ENCODE results near the gene ZNF280C.
"Not testable (repeated sequence)": the region's sequence is repeated elsewhere in the genome, so short reads cannot be mapped to it uniquely, and the experiment has no call there.

Gene ZNF280C

DNA sequence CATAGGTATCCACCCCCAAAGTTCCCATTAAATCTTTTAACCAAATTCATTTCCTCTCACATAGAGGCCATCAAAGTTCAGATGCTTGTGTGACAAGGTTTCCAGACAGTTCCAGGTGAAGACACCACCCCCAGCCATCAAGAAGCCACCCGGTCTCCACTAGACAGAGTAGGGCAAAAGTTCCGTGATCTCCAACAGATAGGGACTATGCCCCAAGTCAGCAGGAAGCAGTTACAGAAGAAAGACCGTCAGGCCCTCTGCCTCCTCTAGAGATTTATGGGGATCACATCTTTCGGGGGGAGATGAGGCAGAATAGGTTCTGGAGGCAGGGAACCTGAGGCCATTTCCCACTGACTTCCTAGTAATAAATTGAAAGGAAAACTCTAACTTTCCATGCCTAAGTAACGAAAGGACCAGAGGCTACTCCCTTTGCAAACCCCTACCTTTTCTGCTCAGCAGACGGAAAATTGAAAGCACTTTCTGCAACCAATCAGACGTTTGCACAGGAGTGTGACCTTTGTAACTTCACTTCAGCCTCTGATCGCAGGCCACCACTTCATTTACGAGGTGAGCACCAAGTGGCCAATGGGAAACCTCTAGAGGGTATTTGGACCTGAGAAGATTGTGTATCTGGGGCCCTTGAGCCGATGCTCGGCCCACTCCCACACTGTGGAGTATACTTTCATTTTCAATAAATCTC, 18.5 kb upstream of the ZNF280C start:
- Histone ChIP-seq H3K4me3 (ENCODE audit: low read depth, low read length) (no peak overlapping the region), H3K27me3 (ENCODE audit: control insufficient read depth, insufficient read depth, low read length) (no peaks in the 10 kb centered on the region), H3K9ac (ENCODE audit: low read length) (no peak overlapping the region), H3K27ac (ENCODE audit: low read depth, low read length) (no peak overlapping the region), H3K9me3 (ENCODE audit: control insufficient read depth, insufficient read depth, low read depth, low read length) (peaks cover 21% of the 10 kb centered on the region; the same call in 1 of the 2 replicates), H3K36me3 (ENCODE audit: control insufficient read depth, insufficient read depth, low read length) (no peaks in the 10 kb centered on the region; the same call in 1 of the 2 replicates), H3K4me1 (ENCODE audit: control insufficient read depth, insufficient read depth, low read length) (no peaks in the 10 kb centered on the region; the same call in 1 of the 2 replicates)

GRCh38 chrX:130285710-130286109, 17.0 kb upstream of the ZNF280C start:
- Histone ChIP-seq H3K9ac (ENCODE audit: low read length) (no peak overlapping the region), H3K4me1 (ENCODE audit: control insufficient read depth, insufficient read depth, low read length) (peaks cover 13% of the 10 kb centered on the region), H3K27ac (ENCODE audit: low read depth, low read length) (no peak overlapping the region), H3K9me3 (ENCODE audit: control insufficient read depth, insufficient read depth, low read depth, low read length) (peaks cover 17% of the 10 kb centered on the region; the same call in 1 of the 2 replicates), H3K36me3 (ENCODE audit: control insufficient read depth, insufficient read depth, low read length) (no peaks in the 10 kb centered on the region; the same call in 1 of the 2 replicates), H3K4me3 (ENCODE audit: low read depth, low read length) (no peak overlapping the region), H3K27me3 (ENCODE audit: control insufficient read depth, insufficient read depth, low read length) (no peaks in the 10 kb centered on the region)

- Histone ChIP-seq H3K4me3 (ENCODE audit: low read depth, low read length) (no peak overlapping the region), H3K36me3 (ENCODE audit: control insufficient read depth, insufficient read depth, low read length) (no peaks in the 10 kb centered on the region; the same call in 1 of the 2 replicates), H3K4me1 (ENCODE audit: control insufficient read depth, insufficient read depth, low read length) (peaks cover 19% of the 10 kb centered on the region), H3K9me3 (ENCODE audit: control insufficient read depth, insufficient read depth, low read depth, low read length) (peaks cover 15% of the 10 kb centered on the region; the same call in 1 of the 2 replicates), H3K27me3 (ENCODE audit: control insufficient read depth, insufficient read depth, low read length) (no peaks in the 10 kb centered on the region), H3K9ac (ENCODE audit: low read length) (no peak overlapping the region), H3K27ac (ENCODE audit: low read depth, low read length) (no peak overlapping the region)
Measured at GRCh38 chrX:130285069-130285620, 16.4 kb upstream of the ZNF280C start.

DNA sequence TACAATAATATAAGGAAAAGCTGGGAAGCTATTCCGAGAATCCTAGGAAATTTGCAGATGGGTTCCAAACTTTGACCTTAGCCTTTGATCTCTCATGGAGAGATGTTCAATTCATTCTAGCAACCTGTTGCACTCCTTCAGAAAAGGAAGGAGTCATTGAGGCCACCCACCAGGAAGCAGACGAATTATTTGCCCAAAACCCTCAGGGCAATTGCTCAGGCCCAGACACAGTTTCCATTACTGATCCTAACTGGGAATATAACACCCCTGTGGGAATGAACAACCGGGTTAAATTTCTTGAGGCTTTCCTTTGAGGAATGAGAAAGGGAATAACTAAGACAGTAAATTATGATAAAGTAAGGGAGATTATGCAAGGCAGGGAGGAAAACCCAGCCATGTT, 13.5 kb upstream of the ZNF280C start:
- Histone ChIP-seq H3K36me3 (ENCODE audit: control insufficient read depth, insufficient read depth, low read length) (no peaks in the 10 kb centered on the region; the same call in 1 of the 2 replicates), H3K27me3 (ENCODE audit: control insufficient read depth, insufficient read depth, low read length) (no peaks in the 10 kb centered on the region), H3K27ac (ENCODE audit: low read depth, low read length) (peak overlapping the region; percentile 88; the same call in 1 of the 2 replicates), H3K4me1 (ENCODE audit: control insufficient read depth, insufficient read depth, low read length) (peaks cover 31% of the 10 kb centered on the region), H3K4me3 (ENCODE audit: low read depth, low read length) (no peak overlapping the region), H3K9ac (ENCODE audit: low read length) (no peak overlapping the region), H3K9me3 (ENCODE audit: control insufficient read depth, insufficient read depth, low read depth, low read length) (peaks cover 15% of the 10 kb centered on the region; the same call in 1 of the 2 replicates)

DNA sequence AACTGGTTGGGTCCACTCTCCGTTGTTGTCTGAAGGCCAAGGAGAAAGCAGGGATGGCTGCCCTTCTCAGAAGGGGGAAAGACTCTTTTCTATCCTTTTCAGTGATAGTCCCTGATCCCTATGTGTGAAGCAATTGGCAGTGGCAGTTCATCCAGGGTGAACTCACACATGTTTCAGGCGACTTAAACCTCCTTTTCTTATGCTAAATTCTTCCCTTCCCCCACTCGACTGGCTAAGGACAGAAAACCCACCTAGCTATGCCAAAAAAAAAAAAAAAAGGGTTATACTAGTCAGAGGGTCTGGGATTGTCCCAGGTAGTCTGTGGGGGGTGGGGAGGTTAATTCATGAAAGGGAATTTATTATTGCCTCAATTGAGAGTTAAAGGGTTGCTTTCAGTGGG, 12.2 kb upstream of the ZNF280C start:
- Histone ChIP-seq H3K4me3 (ENCODE audit: low read depth, low read length) (peak overlapping the region; percentile 16; the same call in 1 of the 2 replicates), H3K36me3 (ENCODE audit: control insufficient read depth, insufficient read depth, low read length) (no peaks in the 10 kb centered on the region; the same call in 1 of the 2 replicates), H3K27ac (ENCODE audit: low read depth, low read length) (peak overlapping the region; percentile 88), H3K9me3 (ENCODE audit: control insufficient read depth, insufficient read depth, low read depth, low read length) (peaks cover 15% of the 10 kb centered on the region; the same call in 1 of the 2 replicates), H3K4me1 (ENCODE audit: control insufficient read depth, insufficient read depth, low read length) (peaks cover 40% of the 10 kb centered on the region), H3K9ac (ENCODE audit: low read length) (peak overlapping the region; percentile 80), H3K27me3 (ENCODE audit: control insufficient read depth, insufficient read depth, low read length) (no peaks in the 10 kb centered on the region)

DNA sequence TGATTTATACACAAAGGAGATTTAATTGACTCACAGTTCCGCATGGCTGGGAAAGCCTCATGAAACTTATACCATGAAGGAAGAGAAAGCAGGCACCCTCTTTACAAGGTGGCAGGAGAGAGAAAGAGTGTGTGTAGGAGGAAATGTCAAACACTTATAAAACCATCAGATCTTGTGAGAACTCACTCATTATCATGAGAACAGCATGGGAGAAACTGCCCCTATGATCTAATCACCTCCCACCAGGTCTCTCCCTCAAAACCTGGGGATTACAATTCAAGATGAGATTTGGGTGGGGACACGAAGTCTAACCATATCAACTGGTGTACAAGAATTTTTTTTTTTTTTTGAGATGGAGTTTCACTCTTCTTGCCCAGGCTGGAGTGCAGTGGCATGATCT, 3.6 kb upstream of the ZNF280C start:
- H3K4me1 ChIP-seq (ENCODE audit: control insufficient read depth, insufficient read depth, low read length) = peaks cover 10% of the 10 kb centered on the region; the same call in 1 of the 2 replicates
- H3K36me3 ChIP-seq (ENCODE audit: control insufficient read depth, insufficient read depth, low read length); H3K27me3 ChIP-seq (ENCODE audit: control insufficient read depth, insufficient read depth, low read length); H3K9me3 ChIP-seq (ENCODE audit: control insufficient read depth, insufficient read depth, low read depth, low read length); H3K27ac ChIP-seq (ENCODE audit: low read depth, low read length); H3K4me3 ChIP-seq (ENCODE audit: low read depth, low read length); H3K9ac ChIP-seq (ENCODE audit: low read length): not testable (repeated sequence)

GRCh38 chrX:130269391-130269790, 692 bp upstream of the ZNF280C start:
- H3K27me3 ChIP-seq (ENCODE audit: control insufficient read depth, insufficient read depth, low read length); H3K36me3 ChIP-seq (ENCODE audit: control insufficient read depth, insufficient read depth, low read length); H3K27ac ChIP-seq (ENCODE audit: low read depth, low read length); H3K4me1 ChIP-seq (ENCODE audit: control insufficient read depth, insufficient read depth, low read length); H3K9me3 ChIP-seq (ENCODE audit: control insufficient read depth, insufficient read depth, low read depth, low read length); H3K9ac ChIP-seq (ENCODE audit: low read length); H3K4me3 ChIP-seq (ENCODE audit: low read depth, low read length): not testable (repeated sequence)

- Histone ChIP-seq H3K9ac (ENCODE audit: low read length) (peak overlapping the region; percentile 89), H3K27ac (ENCODE audit: low read depth, low read length) (peak overlapping the region; percentile 98; the same call in 1 of the 2 replicates), H3K9me3 (ENCODE audit: control insufficient read depth, insufficient read depth, low read depth, low read length) (peaks cover 4% of the 10 kb centered on the region; the same call in 1 of the 2 replicates), H3K36me3 (ENCODE audit: control insufficient read depth, insufficient read depth, low read length) (no peaks in the 10 kb centered on the region), H3K4me3 (ENCODE audit: low read depth, low read length) (peak overlapping the region; percentile 90), H3K4me1 (ENCODE audit: control insufficient read depth, insufficient read depth, low read length) (0 out of 2 replicates have a peak, but pooled peaks cover 5% of the 10 kb centered on the region), H3K27me3 (ENCODE audit: control insufficient read depth, insufficient read depth, low read length) (no peaks in the 10 kb centered on the region)
Measured at GRCh38 chrX:130267956-130268448, 697 bp downstream of the ZNF280C start.

GRCh38 chrX:130264573-130264972, 4.1 kb downstream of the ZNF280C start:
- Histone ChIP-seq H3K27me3 (ENCODE audit: control insufficient read depth, insufficient read depth, low read length) (no peaks in the 10 kb centered on the region), H3K27ac (ENCODE audit: low read depth, low read length) (0 out of 2 replicates have a peak overlapping the region, but pooled peaks have one; percentile 57), H3K9ac (ENCODE audit: low read length) (no peak overlapping the region), H3K4me3 (ENCODE audit: low read depth, low read length) (no peak overlapping the region), H3K4me1 (ENCODE audit: control insufficient read depth, insufficient read depth, low read length) (0 out of 2 replicates have a peak, but pooled peaks cover 5% of the 10 kb centered on the region), H3K36me3 (ENCODE audit: control insufficient read depth, insufficient read depth, low read length) (peaks cover 8% of the 10 kb centered on the region), H3K9me3 (ENCODE audit: control insufficient read depth, insufficient read depth, low read depth, low read length) (peaks cover 4% of the 10 kb centered on the region; the same call in 1 of the 2 replicates)

GRCh38 chrX:130263016-130263415, 5.7 kb downstream of the ZNF280C start:
- no peaks in the 10 kb centered on the region for H3K27me3 ChIP-seq (ENCODE audit: control insufficient read depth, insufficient read depth, low read length)
- H3K4me3 ChIP-seq (ENCODE audit: low read depth, low read length) = no peak overlapping the region
- 0 out of 2 replicates have a peak, but pooled peaks cover 5% of the 10 kb centered on the region for H3K4me1 ChIP-seq (ENCODE audit: control insufficient read depth, insufficient read depth, low read length)
- peaks cover 23% of the 10 kb centered on the region for H3K36me3 ChIP-seq (ENCODE audit: control insufficient read depth, insufficient read depth, low read length)
- no peak overlapping the region for H3K9ac ChIP-seq (ENCODE audit: low read length)
- H3K27ac ChIP-seq (ENCODE audit: low read depth, low read length) = no peak overlapping the region
- no peaks in the 10 kb centered on the region for H3K9me3 ChIP-seq (ENCODE audit: control insufficient read depth, insufficient read depth, low read depth, low read length)

DNA sequence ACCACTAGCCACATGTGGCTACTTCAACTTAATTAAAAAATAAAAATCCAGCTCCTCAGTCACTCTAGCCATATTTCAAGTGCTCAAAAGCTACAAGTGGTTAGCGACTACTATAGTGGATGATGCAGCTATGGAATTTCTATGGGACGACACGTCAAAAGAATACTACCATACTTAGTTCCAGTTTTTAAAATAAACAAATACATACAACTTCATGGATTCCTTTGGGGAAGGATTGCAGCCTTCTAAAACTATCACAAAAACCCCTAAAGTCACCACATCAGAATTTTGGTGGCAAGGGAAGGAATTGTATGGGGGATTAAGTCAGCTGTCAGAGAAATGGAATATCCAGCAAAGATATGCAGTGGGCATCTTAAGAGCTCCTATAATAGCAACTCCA, 6.5 kb downstream of the ZNF280C start:
- 0 out of 2 replicates have a peak, but pooled peaks cover 5% of the 10 kb centered on the region for H3K4me1 ChIP-seq (ENCODE audit: control insufficient read depth, insufficient read depth, low read length)
- no peak overlapping the region for H3K27ac ChIP-seq (ENCODE audit: low read depth, low read length)
- no peaks in the 10 kb centered on the region for H3K27me3 ChIP-seq (ENCODE audit: control insufficient read depth, insufficient read depth, low read length)
- H3K4me3 ChIP-seq (ENCODE audit: low read depth, low read length) = no peak overlapping the region
- H3K9me3 ChIP-seq (ENCODE audit: control insufficient read depth, insufficient read depth, low read depth, low read length) = no peaks in the 10 kb centered on the region
- H3K36me3 ChIP-seq (ENCODE audit: control insufficient read depth, insufficient read depth, low read length) = peaks cover 30% of the 10 kb centered on the region
- H3K9ac ChIP-seq (ENCODE audit: low read length) = no peak overlapping the region

Data from HUES6 (cell line).